ENCODE results near the gene TBXA2R.

GRCh38 chr19:3607303-3608078 is 816 bp upstream of the TBXA2R start:
- TF ChIP-seq CTCF (conservative IDR thresholded peaks at IDR 0.05) (no peak), EZH2 (IDR thresholded peaks at IDR 0.05; ENCODE audit: low read depth) (no peak)

All from PC-9 (cell line).